Upper lobe of left lung (tissue), 4 donors: Measurements from ENCODE around the gene RNF123.
"Not testable (repeated sequence)": the region's sequence is repeated elsewhere in the genome, so short reads cannot be mapped to it uniquely, and the experiment has no call there.

Experiments used
- EP300 ChIP-seq, 4 donors: sonication (generic); formaldehyde crosslinking; IDR thresholded peaks; one replicate each; pipeline ENCODE4 v1.5.1; 2017; ENCODE audit warnings: antibody characterized with exemption in 4 of 4, control low read depth in 2 of 4
- POLR2A ChIP-seq, 4 donors: fragments of 450-650 bp; IDR thresholded peaks; one replicate each; pipeline ENCODE4 v1.5.1; 2016 to 2017; ENCODE audit warnings: antibody characterized with exemption in 4 of 4, mild to moderate bottlenecking in 2 of 4
- TF ChIP-seq, protein P1 (sequence below), 6 experiments: fragments of 450-650 bp in 4 of 6; fragments of 200-600 bp in 2 of 6; sonication (generic) in 2 of 6; IDR thresholded peaks; one replicate each; pipeline ENCODE4 v1.5.1; 2016 to 2019; ENCODE audit warnings: antibody characterized with exemption in 6 of 6

DNA sequence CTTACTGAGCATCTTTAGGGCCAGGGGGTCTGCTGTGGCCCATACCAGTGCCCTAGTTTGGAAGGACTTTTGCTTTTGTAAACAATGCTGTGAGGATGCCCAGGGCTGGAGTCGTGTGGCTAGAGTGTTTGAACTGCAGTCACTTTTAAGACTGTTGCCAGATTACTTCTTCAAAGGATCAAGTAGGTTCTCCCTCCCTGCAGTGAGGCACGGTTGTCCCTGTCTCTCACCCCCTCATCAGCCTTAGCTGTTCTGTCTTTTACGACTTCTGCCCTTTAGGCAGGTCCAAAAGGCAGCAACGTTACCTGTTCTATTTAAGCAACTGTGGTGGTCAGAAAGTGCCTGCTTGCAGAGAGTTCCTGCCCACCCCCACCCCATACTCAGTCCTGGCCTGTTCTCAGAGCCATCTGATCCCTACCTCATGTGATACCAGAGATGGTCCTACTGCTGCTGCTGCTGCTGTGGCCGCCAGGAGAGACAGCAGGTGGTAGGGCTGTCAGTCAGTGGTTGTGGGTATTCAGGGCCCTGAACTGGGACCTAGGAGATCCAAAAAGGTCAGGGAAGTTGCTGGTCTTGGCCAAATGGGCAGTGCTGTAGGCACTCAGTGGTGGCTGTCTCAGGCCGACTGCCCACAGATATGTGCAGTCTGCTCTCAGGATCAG is 5.2 kb downstream of the RNF123 start:
- TF ChIP-seq EP300, POLR2A (IDR thresholded peaks at IDR 0.05): not testable (repeated sequence)
- TF ChIP-seq, protein P1, sequence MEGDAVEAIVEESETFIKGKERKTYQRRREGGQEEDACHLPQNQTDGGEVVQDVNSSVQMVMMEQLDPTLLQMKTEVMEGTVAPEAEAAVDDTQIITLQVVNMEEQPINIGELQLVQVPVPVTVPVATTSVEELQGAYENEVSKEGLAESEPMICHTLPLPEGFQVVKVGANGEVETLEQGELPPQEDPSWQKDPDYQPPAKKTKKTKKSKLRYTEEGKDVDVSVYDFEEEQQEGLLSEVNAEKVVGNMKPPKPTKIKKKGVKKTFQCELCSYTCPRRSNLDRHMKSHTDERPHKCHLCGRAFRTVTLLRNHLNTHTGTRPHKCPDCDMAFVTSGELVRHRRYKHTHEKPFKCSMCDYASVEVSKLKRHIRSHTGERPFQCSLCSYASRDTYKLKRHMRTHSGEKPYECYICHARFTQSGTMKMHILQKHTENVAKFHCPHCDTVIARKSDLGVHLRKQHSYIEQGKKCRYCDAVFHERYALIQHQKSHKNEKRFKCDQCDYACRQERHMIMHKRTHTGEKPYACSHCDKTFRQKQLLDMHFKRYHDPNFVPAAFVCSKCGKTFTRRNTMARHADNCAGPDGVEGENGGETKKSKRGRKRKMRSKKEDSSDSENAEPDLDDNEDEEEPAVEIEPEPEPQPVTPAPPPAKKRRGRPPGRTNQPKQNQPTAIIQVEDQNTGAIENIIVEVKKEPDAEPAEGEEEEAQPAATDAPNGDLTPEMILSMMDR (IDR thresholded peaks at IDR 0.05), result not testable (repeated sequence)
